PFSK-1 (cell line): ENCODE results near the gene ASNSD1. TPM values are rescaled to one million over a fixed set of nuclear protein-coding genes. Genes with fewer than 3 reads are reported as not detected.

Source experiments
- FOXP2 ChIP-seq: optimal IDR thresholded peaks from 2 replicates; pipeline ENCODE3; 2011; ENCODE audit warnings: borderline replicate concordance, control low read depth, inconsistent platforms; ENCODE audit not compliant: insufficient read depth; ENCODE audit errors: extremely low read length, extremely low read depth
- POLR2AphosphoS5 ChIP-seq: IDR thresholded peaks from 2 replicates; pipeline ENCODE4 v1.6.1; 2012; ENCODE audit warnings: low read depth, mild to moderate bottlenecking, control low read depth, low read length, moderate library complexity
- REST ChIP-seq, 2 experiments: IDR thresholded peaks; 2 replicates each; pipeline versions ENCODE4 v1.6.1 to v1.8.0; 2011 to 2012; ENCODE audit warnings: low read depth in 2 of 2, low read length in 2 of 2, control low read depth in 1 of 2, inconsistent platforms in 1 of 2, mild to moderate bottlenecking in 1 of 2, moderate library complexity in 1 of 2; ENCODE audit not compliant: insufficient read depth in 1 of 2
- SIN3A ChIP-seq: IDR thresholded peaks from 2 replicates; pipeline ENCODE4 v1.6.1; 2012; ENCODE audit warnings: mild to moderate bottlenecking, low read length, moderate library complexity, borderline replicate concordance; ENCODE audit not compliant: insufficient read depth
- TAF1 ChIP-seq: IDR thresholded peaks from 2 replicates; pipeline ENCODE4 v1.6.1; 2012; ENCODE audit warnings: low read length, control low read depth, borderline replicate concordance; ENCODE audit not compliant: insufficient read depth
- polyA plus RNA-seq: library from polyadenylated mRNA; unstranded; fragments of >200 nt; gene quantifications from one replicate; pipeline ENCODE4 v1.2.1, GENCODE V29; 2012; ENCODE audit warnings: low read depth, missing spikeins; ENCODE audit not compliant: insufficient read length

Gene ASNSD1
- polyA plus RNA-seq: 41.3 TPM

- peak; percentile 96 for TF ChIP-seq POLR2AphosphoS5
- TF ChIP-seq SIN3A: no peak
- peak; percentile 63 for TF ChIP-seq FOXP2
- TF ChIP-seq TAF1: peak; percentile 76; the same call in 1 of the 2 replicates
Observed at GRCh38 chr2:189661148-189661956, at the start of gene ASNSD1. Gene ASNSD1 (plus strand): TSS chr2:189661459. CDS start chr2:189666133, 4,674 bp downstream.

GRCh38 chr2:189613077-189613636, 48.1 kb upstream of the ASNSD1 start:
- TF ChIP-seq POLR2AphosphoS5 (no peak), TAF1 (no peak), FOXP2 (no peak), REST (IDR thresholded peaks at IDR 0.05; ENCODE audit: insufficient read depth in 1 of 2, low read depth in 2 of 2, low read length in 2 of 2) (no peak), SIN3A (no peak)

- TF ChIP-seq POLR2AphosphoS5: no peak
Observed at GRCh38 chr2:189613650-189614420, 47.4 kb upstream of the ASNSD1 start.

- no peak for TF ChIP-seq TAF1
- no peak for TF ChIP-seq POLR2AphosphoS5
Observed at GRCh38 chr2:189614585-189614984, 46.7 kb upstream of the ASNSD1 start.

- no peak for TF ChIP-seq POLR2AphosphoS5
- no peak for TF ChIP-seq SIN3A
Observed at GRCh38 chr2:189618197-189618596, 43.1 kb upstream of the ASNSD1 start.

- TF ChIP-seq REST (IDR thresholded peaks at IDR 0.05; ENCODE audit: insufficient read depth in 1 of 2, low read depth in 2 of 2, low read length in 2 of 2): no peak
- no peak for TF ChIP-seq SIN3A
- TF ChIP-seq FOXP2: no peak
- no peak for TF ChIP-seq TAF1
- no peak for TF ChIP-seq POLR2AphosphoS5
Observed at GRCh38 chr2:189621781-189622180, 39.5 kb upstream of the ASNSD1 start.

- TF ChIP-seq TAF1 (no peak), SIN3A (no peak), REST (IDR thresholded peaks at IDR 0.05; ENCODE audit: insufficient read depth in 1 of 2, low read depth in 2 of 2, low read length in 2 of 2) (no peak), POLR2AphosphoS5 (no peak), FOXP2 (no peak)
Observed at GRCh38 chr2:189623049-189623448, 38.2 kb upstream of the ASNSD1 start.
